ENCODE results near the gene RPP30.
"Not testable (repeated sequence)": the region's sequence is repeated elsewhere in the genome, so short reads cannot be mapped to it uniquely, and the experiment has no call there.

Gene RPP30

GRCh38 chr10:90872648-90873020 is 860 bp downstream of the RPP30 start:
- H3K27ac ChIP-seq: peak overlapping the region; percentile 75; the same call in 1 of the 2 replicates
- no peak for TF ChIP-seq CTCF (conservative IDR thresholded peaks at IDR 0.05)

GRCh38 chr10:90879062-90879461 is 7.3 kb downstream of the RPP30 start:
- H3K27ac ChIP-seq: no peak overlapping the region
- no peak for TF ChIP-seq CTCF (conservative IDR thresholded peaks at IDR 0.05)

GRCh38 chr10:90880059-90880719 is 8.4 kb downstream of the RPP30 start:
- H3K27ac ChIP-seq: not testable (repeated sequence)
- peak; percentile 82 for TF ChIP-seq CTCF (conservative IDR thresholded peaks at IDR 0.05)

- no peak overlapping the region for H3K27ac ChIP-seq
- TF ChIP-seq CTCF (conservative IDR thresholded peaks at IDR 0.05): no peak
Measured at GRCh38 chr10:90884431-90884830, 12.7 kb downstream of the RPP30 start.

- no peak for TF ChIP-seq CTCF (conservative IDR thresholded peaks at IDR 0.05)
- no peak overlapping the region for H3K27ac ChIP-seq
Measured at GRCh38 chr10:90885176-90885575, 13.4 kb downstream of the RPP30 start.

GRCh38 chr10:90887555-90887954 is 15.8 kb downstream of the RPP30 start:
- no peak overlapping the region for H3K27ac ChIP-seq
- no peak for TF ChIP-seq CTCF (conservative IDR thresholded peaks at IDR 0.05)

- TF ChIP-seq CTCF (conservative IDR thresholded peaks at IDR 0.05): no peak
- no peak overlapping the region for H3K27ac ChIP-seq
Measured at GRCh38 chr10:90888387-90888786, 16.6 kb downstream of the RPP30 start.

Data from VCaP (cell line).